GM23338 (cell line): ENCODE data around the gene FHIT. TPM values are rescaled to one million over a fixed set of nuclear protein-coding genes. Genes with fewer than 3 reads are reported as not detected.

Source experiments
- ATAC-seq: fragments of 200-7000 bp; cut with Tn5 transposase; 3 replicates; pipeline ENCODE4 v1.9.1; 2020
- DNase-seq: peaks from one replicate; pipeline ENCODE4 v3.0.0-alpha.2; 2015; ENCODE audit warnings: low spot score
- H2AFZ ChIP-seq: fragments of 200-600 bp; sonication (generic); 2 replicates; pipeline ENCODE4 v1.8.0; 2016; ENCODE audit warnings: antibody characterized with exemption, mild to moderate bottlenecking, moderate library complexity
- H3F3A ChIP-seq: fragments of 200-600 bp; sonication (generic); replicated peaks from 2 replicates; pipeline ENCODE4 v1.8.0; 2017; ENCODE audit warnings: antibody characterized with exemption, mixed run types, low read depth
- H3K27ac ChIP-seq: fragments of 200-600 bp; sonication (generic); 2 replicates; pipeline ENCODE4 v1.6.1; 2016; ENCODE audit warnings: low read depth
- H3K27me3 ChIP-seq: fragments of 200-600 bp; sonication (generic); 2 replicates; pipeline ENCODE4 v1.8.0; 2016; ENCODE audit warnings: mild to moderate bottlenecking, mixed run types, moderate library complexity; ENCODE audit not compliant: insufficient read depth
- H3K36me3 ChIP-seq: fragments of 200-600 bp; sonication (generic); 2 replicates; pipeline ENCODE4 v1.8.0; 2016; ENCODE audit warnings: mild to moderate bottlenecking; ENCODE audit not compliant: insufficient read depth
- H3K4me1 ChIP-seq: fragments of 200-600 bp; sonication (generic); 2 replicates; pipeline ENCODE4 v1.8.0; 2016; ENCODE audit warnings: mild to moderate bottlenecking, moderate library complexity; ENCODE audit not compliant: insufficient read depth
- H3K4me2 ChIP-seq: fragments of 200-600 bp; sonication (generic); 2 replicates; pipeline ENCODE4 v1.7.1; 2017; ENCODE audit warnings: mixed run types
- H3K4me3 ChIP-seq: fragments of 200-600 bp; sonication (generic); 2 replicates; pipeline ENCODE4 v1.6.1; 2016; ENCODE audit warnings: mixed run types
- H3K79me2 ChIP-seq: fragments of 200-600 bp; sonication (generic); replicated peaks from 2 replicates; pipeline ENCODE4 v1.8.0; 2017; ENCODE audit warnings: mild to moderate bottlenecking; ENCODE audit not compliant: insufficient read depth
- H3K9me2 ChIP-seq: fragments of 200-600 bp; sonication (generic); 2 replicates; pipeline ENCODE4 v1.8.0; 2017; ENCODE audit not compliant: insufficient read depth
- H4K20me1 ChIP-seq: fragments of 200-600 bp; sonication (generic); replicated peaks from 2 replicates; pipeline ENCODE4 v1.8.0; 2017; ENCODE audit warnings: mild to moderate bottlenecking; ENCODE audit not compliant: insufficient read depth
- H3K27ac Mint-ChIP-seq: 2 replicates; pipeline ENCODE4 v1.8.0; 2020; ENCODE audit warnings: inconsistent platforms, mild to moderate bottlenecking, moderate library complexity, mixed read lengths
- H3K27me3 Mint-ChIP-seq: 3 replicates; pipeline ENCODE4 v1.8.0; 2022; ENCODE audit warnings: low read depth, mild to moderate bottlenecking, moderate library complexity, mixed read lengths, inconsistent platforms; ENCODE audit not compliant: insufficient read depth, poor library complexity
- H3K36me3 Mint-ChIP-seq: 3 replicates; pipeline ENCODE4 v1.8.0; 2021; ENCODE audit warnings: low read depth, mild to moderate bottlenecking, inconsistent platforms, moderate library complexity, mixed read lengths
- H3K4me1 Mint-ChIP-seq: 3 replicates; pipeline ENCODE4 v1.8.0; 2020; ENCODE audit warnings: mild to moderate bottlenecking, inconsistent platforms, mixed read lengths
- H3K4me3 Mint-ChIP-seq: 3 replicates; pipeline ENCODE4 v1.8.0; 2021; ENCODE audit warnings: moderate library complexity, mild to moderate bottlenecking, inconsistent platforms, mixed read lengths
- H3K9me3 Mint-ChIP-seq: 3 replicates; pipeline ENCODE4 v1.8.0; 2020; ENCODE audit warnings: moderate library complexity, mild to moderate bottlenecking, inconsistent platforms, mixed read lengths
- CREB1 ChIP-seq: fragments of 250-450 bp; sonication (Bioruptor Pico); IDR thresholded peaks from 2 replicates; pipeline ENCODE4 v1.5.0; 2020; ENCODE audit warnings: low read depth, mild to moderate bottlenecking, moderate library complexity
- CTCF ChIP-seq, 2 experiments: fragments of 200-600 bp in 1 of 2; sonication (generic) in 1 of 2; conservative IDR thresholded peaks; 2 replicates each; pipeline versions ENCODE4 v1.5.1 to v1.6.1; 2016 to 2017; ENCODE audit warnings: antibody characterized with exemption in 2 of 2, low read depth in 2 of 2, mild to moderate bottlenecking in 2 of 2, moderate library complexity in 1 of 2
- ETS1 ChIP-seq: IDR thresholded peaks from 2 replicates; pipeline ENCODE4 v1.6.1; 2016; ENCODE audit warnings: antibody characterized with exemption
- EZH2 ChIP-seq: fragments of 200-600 bp; sonication (generic); IDR thresholded peaks from one replicate; pipeline ENCODE4 v1.8.0; 2017; ENCODE audit warnings: antibody characterized with exemption, mild to moderate bottlenecking, low read depth; ENCODE audit not compliant: unreplicated experiment
- EZH2phosphoT487 ChIP-seq: fragments of 200-600 bp; sonication (generic); IDR thresholded peaks from one replicate; pipeline ENCODE4 v1.8.1; 2018; ENCODE audit warnings: antibody characterized with exemption; ENCODE audit not compliant: unreplicated experiment
- JUNB ChIP-seq: IDR thresholded peaks from one replicate; pipeline ENCODE4 v1.6.1; 2016; ENCODE audit warnings: antibody characterized with exemption; ENCODE audit not compliant: unreplicated experiment
- NANOG ChIP-seq: IDR thresholded peaks from 2 replicates; pipeline ENCODE4 v1.6.1; 2016; ENCODE audit warnings: antibody characterized with exemption, borderline replicate concordance
- POLR2AphosphoS5 ChIP-seq: IDR thresholded peaks from 2 replicates; pipeline ENCODE4 v1.6.1; 2016; ENCODE audit warnings: antibody characterized with exemption, low read depth
- REST ChIP-seq: IDR thresholded peaks from one replicate; pipeline ENCODE4 v1.6.1; 2018; ENCODE audit warnings: antibody characterized with exemption; ENCODE audit not compliant: unreplicated experiment
- STAT1 ChIP-seq: IDR thresholded peaks from one replicate; pipeline ENCODE4 v1.6.1; 2016; ENCODE audit warnings: antibody characterized with exemption; ENCODE audit not compliant: unreplicated experiment
- ZNF114 ChIP-seq: fragments of 250-450 bp; sonication (Bioruptor Pico); IDR thresholded peaks from 2 replicates; pipeline ENCODE4 v1.5.0; 2020; ENCODE audit warnings: mild to moderate bottlenecking, moderate library complexity
- ZNF331 ChIP-seq: fragments of 250-450 bp; sonication (Bioruptor Pico); IDR thresholded peaks from 2 replicates; pipeline ENCODE4 v1.5.0; 2020; ENCODE audit warnings: low read depth, mild to moderate bottlenecking, moderate library complexity
- ZNF462 ChIP-seq: fragments of 250-450 bp; sonication (Bioruptor Pico); IDR thresholded peaks from 2 replicates; pipeline ENCODE4 v1.5.0; 2020; ENCODE audit warnings: mild to moderate bottlenecking, moderate library complexity
- polyA plus RNA-seq: library from polyadenylated mRNA; unstranded; fragments of >200 nt; fragmentation: Nextera tagmentation; extraction: Ambion mirVana; gene quantifications from 2 replicates; pipeline ENCODE4 v1.2.1, GENCODE V29; 2016
- total RNA-seq: library from RNA; depleted of rRNA; stranded (reverse); fragments of >200 nt; shearing (Covaris generic); gene quantifications from 2 replicates; pipeline ENCODE4 v1.2.3, GENCODE V29; 2014

The FHIT gene
- total and polyA plus RNA-seq, 2 experiments from 2014 or later: 3.0 to 8.3 TPM

- H3K27me3 Mint-ChIP-seq: no peaks in the 10 kb centered on the region
- H3K4me3 Mint-ChIP-seq: no peak overlapping the region
- TF ChIP-seq POLR2AphosphoS5 (no peak), JUNB (no peak), ZNF331 (CRISPR knock-in tag) (no peak), STAT1 (no peak), ETS1 (no peak), REST (no peak), NANOG (no peak), CREB1 (CRISPR knock-in tag) (no peak), EZH2phosphoT487 (no peak), ZNF462 (CRISPR knock-in tag) (no peak), ZNF114 (CRISPR knock-in tag) (no peak), EZH2 (no peak), CTCF (conservative IDR thresholded peaks at IDR 0.05; ENCODE audit: low read depth in 2 of 2) (no peak)
Observed at GRCh38 chr3:60955034-60955433, 296.2 kb downstream of the FHIT start.

More at GRCh38 chr3:60955034-60955433, 296.2 kb downstream of the FHIT start:
- no peak overlapping the region for H3K4me2 ChIP-seq
- H3K4me1 ChIP-seq: peaks cover 9% of the 10 kb centered on the region; the same call in 1 of the 2 replicates
- no peaks in the 10 kb centered on the region for H3K79me2 ChIP-seq
- 0 out of 2 replicates have a peak, but pooled peaks cover 4% of the 10 kb centered on the region for H3K36me3 ChIP-seq
- no peaks in the 10 kb centered on the region for H3K9me2 ChIP-seq
- H4K20me1 ChIP-seq: no peaks in the 10 kb centered on the region
- H3F3A ChIP-seq: no peaks in the 10 kb centered on the region
- DNase-seq: no peak
- Mint-ChIP-seq H3K36me3 (peaks cover 2% of the 10 kb centered on the region; the same call in 2 of the 3 replicates), H3K27ac (no peak overlapping the region), H3K4me1 (peaks cover 6% of the 10 kb centered on the region; the same call in 2 of the 3 replicates), H3K9me3 (peaks cover 9% of the 10 kb centered on the region; the same call in 2 of the 3 replicates)
- no peak overlapping the region for H3K27ac ChIP-seq
- no peaks in the 10 kb centered on the region for H3K27me3 ChIP-seq
- no peak overlapping the region for H2AFZ ChIP-seq
- no peak overlapping the region for H3K4me3 ChIP-seq
- no peak for ATAC-seq
